Neuronal stem cell (in vitro differentiated cells): ENCODE data around the gene DNAH1.
A peak's percentile ranks its signal among the peaks of the same experiment; 100 is the strongest.

Experiments
- DNase-seq: peaks from one replicate; pipeline ENCODE4 v3.0.0-alpha.2; 2013; ENCODE audit warnings: low spot score
- H2AFZ ChIP-seq: one replicate; pipeline ENCODE4 v1.6.1; 2013; ENCODE audit warnings: mild to moderate bottlenecking, low read length, inconsistent platforms
- H2AK5ac ChIP-seq: 2 replicates; pipeline ENCODE4 v1.6.1; 2013; ENCODE audit warnings: low read depth, mild to moderate bottlenecking, inconsistent platforms, low read length, moderate library complexity, mixed read lengths
- H2BK120ac ChIP-seq: 2 replicates; pipeline ENCODE4 v1.6.1; 2013; ENCODE audit warnings: low read depth, mild to moderate bottlenecking, inconsistent platforms, low read length, moderate library complexity, mixed read lengths
- H2BK12ac ChIP-seq: one replicate; pipeline ENCODE4 v1.6.1; 2013; ENCODE audit warnings: low read length, inconsistent platforms
- H2BK15ac ChIP-seq: 2 replicates; pipeline ENCODE4 v1.6.1; 2013; ENCODE audit warnings: mild to moderate bottlenecking, low read length, inconsistent platforms, mixed read lengths
- H2BK5ac ChIP-seq: one replicate; pipeline ENCODE4 v1.6.1; 2013; ENCODE audit warnings: inconsistent platforms, mild to moderate bottlenecking, low read length, moderate library complexity
- H3K14ac ChIP-seq: one replicate; pipeline ENCODE4 v1.6.1; 2013; ENCODE audit warnings: low read length, inconsistent platforms
- H3K18ac ChIP-seq: 2 replicates; pipeline ENCODE4 v1.6.1; 2013; ENCODE audit warnings: low read length, inconsistent platforms
- H3K23ac ChIP-seq: 2 replicates; pipeline ENCODE4 v1.6.1; 2013; ENCODE audit warnings: low read depth, mild to moderate bottlenecking, mixed read lengths, low read length, inconsistent platforms; ENCODE audit not compliant: poor library complexity
- H3K27ac ChIP-seq: replicated peaks from 3 replicates; pipeline ENCODE4 v1.5.1; 2013; ENCODE audit warnings: low read length, inconsistent platforms
- H3K27me3 ChIP-seq, 3 experiments: 2 replicates each; pipeline ENCODE4 v1.6.1; 2013; ENCODE audit warnings: low read length in 3 of 3, mild to moderate bottlenecking in 2 of 3, inconsistent platforms in 1 of 3, low read depth in 1 of 3, mixed read lengths in 1 of 3, moderate library complexity in 1 of 3; ENCODE audit not compliant: control insufficient read depth in 3 of 3, insufficient read depth in 3 of 3
- H3K36me3 ChIP-seq, 2 donors: replicated peaks in 1 of 2; 2 replicates each; pipeline ENCODE4 v1.6.1; 2013; ENCODE audit warnings: low read length in 2 of 2; ENCODE audit not compliant: control insufficient read depth in 2 of 2, insufficient read depth in 2 of 2
- H3K4ac ChIP-seq: 2 replicates; pipeline ENCODE4 v1.6.1; 2013; ENCODE audit warnings: inconsistent platforms, mild to moderate bottlenecking, low read length, moderate library complexity
- H3K4me1 ChIP-seq, 2 donors: 1 replicate in 1 of 2; 2 replicates in 1 of 2; pipeline ENCODE4 v1.6.1; 2013; ENCODE audit warnings: low read length in 2 of 2, low read depth in 1 of 2; ENCODE audit not compliant: control insufficient read depth in 2 of 2, insufficient read depth in 1 of 2
- H3K4me2 ChIP-seq: one replicate; pipeline ENCODE4 v1.6.1; 2013; ENCODE audit warnings: mild to moderate bottlenecking, low read length, inconsistent platforms; ENCODE audit not compliant: insufficient read depth, poor library complexity, severe bottlenecking
- H3K4me3 ChIP-seq, 2 donors: 2 replicates each; pipeline ENCODE4 v1.5.1; 2013; ENCODE audit warnings: low read length in 2 of 2, mild to moderate bottlenecking in 2 of 2, inconsistent platforms in 1 of 2, moderate library complexity in 1 of 2
- H3K79me1 ChIP-seq: one replicate; pipeline ENCODE4 v1.6.1; 2013; ENCODE audit warnings: low read depth, mild to moderate bottlenecking, inconsistent platforms, low read length, moderate library complexity
- H3K9ac ChIP-seq: one replicate; pipeline ENCODE4 v1.6.1; 2013; ENCODE audit warnings: mild to moderate bottlenecking, low read depth, low read length, inconsistent platforms; ENCODE audit not compliant: poor library complexity
- H3K9me3 ChIP-seq, 2 donors: replicated peaks in 1 of 2; 2 replicates each; pipeline versions ENCODE3 to v1.6.1; 2013; ENCODE audit warnings: low read length in 2 of 2, mild to moderate bottlenecking in 2 of 2, inconsistent platforms in 1 of 2, low read depth in 1 of 2, mixed read lengths in 1 of 2, moderate library complexity in 1 of 2; ENCODE audit not compliant: control insufficient read depth in 2 of 2, insufficient read depth in 1 of 2
- H4K8ac ChIP-seq: one replicate; pipeline ENCODE4 v1.6.1; 2013; ENCODE audit warnings: low read depth, mild to moderate bottlenecking, inconsistent platforms, low read length, moderate library complexity
- H4K91ac ChIP-seq: one replicate; pipeline ENCODE4 v1.6.1; 2013; ENCODE audit warnings: low read length, low read depth, mild to moderate bottlenecking, inconsistent platforms; ENCODE audit not compliant: poor library complexity
- WGBS, 2 donors: extraction: QIAGEN DNeasy Blood & Tissue Kit; methylation state at CpG; one replicate each; pipeline ENCODE4 v1.1.7; 2013; ENCODE audit warnings: missing lambda C conversion rate in 2 of 2, mixed read lengths in 1 of 2; ENCODE audit not compliant: insufficient read length in 2 of 2, insufficient replicate concordance in 1 of 2; ENCODE audit errors: extremely low coverage in 2 of 2; 5-methylcytosine and 5-hydroxymethylcytosine counted together

The DNAH1 gene

GRCh38 chr3:52399131-52399530 is 83.0 kb downstream of the DNAH1 start:
- no peak overlapping the region for H3K18ac ChIP-seq
- no peak overlapping the region for H3K23ac ChIP-seq
- no peak overlapping the region for H3K9ac ChIP-seq
- H2AK5ac ChIP-seq: no peak overlapping the region
- H3K4me1 ChIP-seq: no peaks in the 10 kb centered on the region
- H3K27me3 ChIP-seq: no peaks in the 10 kb centered on the region
- H3K4ac ChIP-seq: no peak overlapping the region
- no peak overlapping the region for H3K4me3 ChIP-seq
- no peak overlapping the region for H4K8ac ChIP-seq
- no peak overlapping the region for H3K4me2 ChIP-seq
- no CpG with 5 or more reads among the region's 4 CpGs for WGBS, 2 donors
- H4K91ac ChIP-seq: no peak overlapping the region
- no peaks in the 10 kb centered on the region for H3K9me3 ChIP-seq
- no peak overlapping the region for H2BK15ac ChIP-seq
- H3K36me3 ChIP-seq: peaks cover 35 to 41% of the 10 kb centered on the region in 2 donors
- H2BK120ac ChIP-seq: no peak overlapping the region
- peaks cover 2% of the 10 kb centered on the region for H3K79me1 ChIP-seq
- H3K27ac ChIP-seq: no peak overlapping the region
- DNase-seq: no peak
- H2BK5ac ChIP-seq: no peak overlapping the region
- no peak overlapping the region for H2BK12ac ChIP-seq
- no peak overlapping the region for H2AFZ ChIP-seq
- no peak overlapping the region for H3K14ac ChIP-seq

GRCh38 chr3:52399593-52399992 is 83.5 kb downstream of the DNAH1 start:
- no CpG with 5 or more reads among the region's 6 CpGs for WGBS, 2 donors
- H3K27me3 ChIP-seq: no peaks in the 10 kb centered on the region

GRCh38 chr3:52400275-52400793 is 84.2 kb downstream of the DNAH1 start:
- DNase-seq: no peak
- no peak overlapping the region for H3K4ac ChIP-seq
- no peak overlapping the region for H2AFZ ChIP-seq
- H3K23ac ChIP-seq: peak overlapping the region; percentile 80
- H2AK5ac ChIP-seq: peak overlapping the region; percentile 46
- H3K9ac ChIP-seq: no peak overlapping the region
- no peaks in the 10 kb centered on the region for H3K4me1 ChIP-seq
- no peak overlapping the region for H3K27ac ChIP-seq
- no peak overlapping the region for H3K14ac ChIP-seq
- no peak overlapping the region for H3K18ac ChIP-seq
- no peak overlapping the region for H4K8ac ChIP-seq
- H2BK15ac ChIP-seq: no peak overlapping the region
- no CpG with 5 or more reads among the region's 10 CpGs for whole genome bisulfite sequencing, 2 donors
- H2BK5ac ChIP-seq: no peak overlapping the region
- H2BK12ac ChIP-seq: no peak overlapping the region
- no peaks in the 10 kb centered on the region for H3K27me3 ChIP-seq
- no peaks in the 10 kb centered on the region for H3K9me3 ChIP-seq
- peaks cover 7% of the 10 kb centered on the region for H3K79me1 ChIP-seq
- peaks cover 46 to 53% of the 10 kb centered on the region in 2 donors for H3K36me3 ChIP-seq
- no peak overlapping the region for H4K91ac ChIP-seq
- no peak overlapping the region for H2BK120ac ChIP-seq
- H3K4me2 ChIP-seq: no peak overlapping the region
- no peak overlapping the region for H3K4me3 ChIP-seq

More at GRCh38 chr3:52399593-52399992, 83.5 kb downstream of the DNAH1 start:
- Histone ChIP-seq H3K18ac (no peak overlapping the region), H2BK5ac (no peak overlapping the region), H2AK5ac (no peak overlapping the region), H3K36me3 (peaks cover 40 to 46% of the 10 kb centered on the region in 2 donors), H3K79me1 (peaks cover 4% of the 10 kb centered on the region), H3K23ac (no peak overlapping the region), H3K4me3 (no peak overlapping the region), H3K14ac (no peak overlapping the region), H3K4ac (no peak overlapping the region), H2BK15ac (no peak overlapping the region), H3K4me2 (no peak overlapping the region), H3K9me3 (no peaks in the 10 kb centered on the region), H2AFZ (no peak overlapping the region), H3K4me1 (no peaks in the 10 kb centered on the region), H3K9ac (peak overlapping the region; percentile 12), H2BK12ac (no peak overlapping the region), H2BK120ac (no peak overlapping the region), H4K91ac (no peak overlapping the region), H4K8ac (no peak overlapping the region), H3K27ac (no peak overlapping the region)
- no peak for DNase-seq

GRCh38 chr3:52401021-52401420 is 84.9 kb downstream of the DNAH1 start:
- H3K23ac ChIP-seq: no peak overlapping the region
- H4K8ac ChIP-seq: no peak overlapping the region
- H3K36me3 ChIP-seq: peaks cover 51 to 60% of the 10 kb centered on the region in 2 donors
- H2BK15ac ChIP-seq: no peak overlapping the region
- H4K91ac ChIP-seq: no peak overlapping the region
- no peak overlapping the region for H2BK12ac ChIP-seq
- H2AFZ ChIP-seq: no peak overlapping the region
- H3K4ac ChIP-seq: no peak overlapping the region
- H2AK5ac ChIP-seq: no peak overlapping the region
- H3K27ac ChIP-seq: no peak overlapping the region
- no peak overlapping the region for H3K18ac ChIP-seq
- no peaks in the 10 kb centered on the region for H3K27me3 ChIP-seq
- peaks cover 7% of the 10 kb centered on the region for H3K79me1 ChIP-seq
- no peak overlapping the region for H2BK120ac ChIP-seq
- H3K4me1 ChIP-seq: no peaks in the 10 kb centered on the region
- WGBS, 2 donors: no CpG with 5 or more reads among the region's 1 CpG
- no peak for DNase-seq
- H3K9ac ChIP-seq: no peak overlapping the region
- H3K9me3 ChIP-seq: no peaks in the 10 kb centered on the region
- no peak overlapping the region for H2BK5ac ChIP-seq
- H3K4me3 ChIP-seq: no peak overlapping the region
- H3K4me2 ChIP-seq: no peak overlapping the region
- H3K14ac ChIP-seq: no peak overlapping the region
